Measurements from ENCODE around the gene QPRT. TPM values are rescaled to one million over a fixed set of nuclear protein-coding genes. Genes with fewer than 3 reads are reported as not detected.
"Not testable (repeated sequence)": the region's sequence is repeated elsewhere in the genome, so short reads cannot be mapped to it uniquely, and the experiment has no call there.

The QPRT gene
- polyA plus RNA-seq, 2 donors: 0.28 to 0.56 TPM

DNA sequence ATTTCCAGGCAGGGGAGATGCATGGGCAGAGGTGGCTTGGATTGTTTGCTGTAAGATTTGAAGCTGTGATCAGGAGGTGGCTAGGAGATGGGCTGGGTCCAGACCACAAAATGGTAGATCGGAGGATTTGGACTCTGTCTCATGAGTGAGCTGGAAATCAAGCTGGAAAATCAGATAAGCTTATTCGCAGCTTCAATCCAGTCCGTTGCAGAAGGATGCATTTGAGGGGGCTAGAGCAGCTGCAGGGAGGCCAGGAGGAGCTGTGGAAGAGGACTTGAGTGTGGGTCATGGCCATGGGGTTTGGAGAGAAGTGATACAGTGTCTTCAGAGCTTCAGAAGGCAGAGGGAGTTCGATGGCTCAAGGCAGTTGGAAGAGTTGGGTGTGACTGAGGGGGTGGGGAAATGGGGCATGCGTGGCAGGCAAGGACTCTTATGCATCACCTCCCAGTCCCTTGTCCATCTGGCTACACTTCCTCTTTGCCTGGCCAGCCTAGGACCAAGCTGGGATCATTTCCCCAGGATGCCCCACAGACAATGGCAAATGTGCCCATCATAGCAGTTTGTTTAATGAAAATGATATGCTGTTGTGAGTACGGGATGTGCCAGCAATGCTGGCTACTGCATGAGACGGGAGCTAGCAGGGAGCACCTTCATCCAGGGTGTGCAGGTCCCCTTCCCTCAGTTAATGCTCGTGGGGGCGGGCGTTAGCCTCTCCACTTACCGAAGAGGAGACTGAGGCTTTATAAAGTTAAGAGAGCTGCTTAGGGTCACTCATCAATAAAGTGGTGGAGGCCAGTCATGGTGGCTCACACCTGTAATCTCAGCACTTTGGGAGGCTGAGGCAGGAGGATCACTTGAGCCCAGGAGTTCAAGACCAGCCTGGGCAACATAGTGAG, 20.6 kb downstream of the QPRT start:
- Histone ChIP-seq H3K9me3 (ENCODE audit: control insufficient read depth in 2 of 2, insufficient read depth in 1 of 2, low read depth in 1 of 2, low read length in 1 of 2) (no peaks in the 10 kb centered on the region), H3K27me3 (ENCODE audit: control insufficient read depth in 1 of 2, insufficient read depth in 2 of 2, low read length in 2 of 2) (no peaks in the 10 kb centered on the region), H3K27ac (ENCODE audit: low read depth in 2 of 2, low read length in 1 of 2) (no peak overlapping the region), H3K4me1 (ENCODE audit: control insufficient read depth in 2 of 2, insufficient read depth in 2 of 2, low read length in 1 of 2) (no peaks in the 10 kb centered on the region), H3K4me3 (ENCODE audit: low read depth in 1 of 2, low read length in 2 of 2) (no peak overlapping the region), H3K36me3 (ENCODE audit: control insufficient read depth in 2 of 2, insufficient read depth in 2 of 2, low read length in 1 of 2) (no peaks in the 10 kb centered on the region)
- WGBS, 2 donors: 71% methylated on average over 11 of the region's 11 CpGs

DNA sequence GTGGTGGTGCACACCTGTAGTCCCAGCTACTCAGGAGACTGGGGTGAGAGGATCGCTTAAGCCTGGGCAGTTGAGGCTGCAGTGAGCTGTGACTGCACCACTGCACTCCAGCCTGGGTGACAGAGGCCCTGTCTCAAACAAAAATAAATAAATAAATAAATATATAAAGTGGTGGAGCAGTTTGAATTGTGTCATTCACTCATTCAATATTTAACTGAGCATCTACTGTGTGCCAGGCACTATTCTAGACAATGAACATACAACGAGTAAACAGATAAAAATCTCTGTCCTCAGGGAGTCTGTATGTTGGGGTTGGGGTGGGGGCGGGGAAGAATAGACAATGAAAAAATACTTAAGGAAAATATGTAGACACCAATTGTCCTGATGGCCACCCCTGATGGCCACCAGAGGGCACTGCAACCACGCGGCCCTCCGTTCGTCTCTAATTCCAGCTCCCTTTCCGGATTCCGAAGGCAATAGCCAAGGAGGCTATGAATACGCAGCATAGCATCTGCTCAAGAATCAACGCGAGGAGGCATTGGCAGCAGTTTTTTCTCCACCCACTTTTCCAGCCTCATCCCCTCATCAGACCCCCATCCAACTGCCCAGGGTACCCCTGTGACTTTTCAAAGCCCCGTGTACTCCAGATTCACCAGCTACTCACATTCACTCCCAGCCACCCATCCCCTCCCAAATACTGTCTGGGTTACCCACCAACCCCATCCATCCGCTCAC, 21.4 kb downstream of the QPRT start:
- no peaks in the 10 kb centered on the region for H3K9me3 ChIP-seq (ENCODE audit: control insufficient read depth in 2 of 2, insufficient read depth in 1 of 2, low read depth in 1 of 2, low read length in 1 of 2)
- no peaks in the 10 kb centered on the region for H3K27me3 ChIP-seq (ENCODE audit: control insufficient read depth in 1 of 2, insufficient read depth in 2 of 2, low read length in 2 of 2)
- no peaks in the 10 kb centered on the region for H3K36me3 ChIP-seq (ENCODE audit: control insufficient read depth in 2 of 2, insufficient read depth in 2 of 2, low read length in 1 of 2)
- no peaks in the 10 kb centered on the region for H3K4me1 ChIP-seq (ENCODE audit: control insufficient read depth in 2 of 2, insufficient read depth in 2 of 2, low read length in 1 of 2)
- no peak overlapping the region for H3K4me3 ChIP-seq (ENCODE audit: low read depth in 1 of 2, low read length in 2 of 2)
- H3K27ac ChIP-seq (ENCODE audit: low read depth in 2 of 2, low read length in 1 of 2): no peak overlapping the region
- 13 to 16% methylated on average over 14 of the region's 14 CpGs for WGBS, 2 donors

DNA sequence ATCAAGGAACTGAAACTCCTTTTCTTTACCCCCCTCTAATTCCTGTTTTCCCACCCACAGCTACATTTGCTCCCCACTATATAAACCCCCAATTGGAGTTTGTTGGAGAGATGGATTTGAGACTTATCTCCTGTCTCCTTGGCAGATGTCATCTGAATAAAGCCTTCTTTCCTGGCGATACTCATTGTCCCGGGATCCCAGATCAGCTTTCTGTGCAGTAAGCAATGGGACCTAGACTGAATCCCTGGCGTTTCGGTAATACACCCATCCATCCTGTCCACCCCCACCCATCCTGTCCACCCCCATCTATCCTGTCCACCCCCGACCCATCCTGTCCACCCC, 22.2 kb downstream of the QPRT start:
- H3K4me1 ChIP-seq (ENCODE audit: control insufficient read depth in 2 of 2, insufficient read depth in 2 of 2, low read length in 1 of 2): no peaks in the 10 kb centered on the region
- H3K36me3 ChIP-seq (ENCODE audit: control insufficient read depth in 2 of 2, insufficient read depth in 2 of 2, low read length in 1 of 2): no peaks in the 10 kb centered on the region
- no peak overlapping the region for H3K4me3 ChIP-seq (ENCODE audit: low read depth in 1 of 2, low read length in 2 of 2)
- H3K9me3 ChIP-seq (ENCODE audit: control insufficient read depth in 2 of 2, insufficient read depth in 1 of 2, low read depth in 1 of 2, low read length in 1 of 2): no peaks in the 10 kb centered on the region
- H3K27ac ChIP-seq (ENCODE audit: low read depth in 2 of 2, low read length in 1 of 2): no peak overlapping the region
- WGBS, 2 donors: 83 to 85% methylated on average over 5 of the region's 5 CpGs
- H3K27me3 ChIP-seq (ENCODE audit: control insufficient read depth in 1 of 2, insufficient read depth in 2 of 2, low read length in 2 of 2): no peaks in the 10 kb centered on the region

DNA sequence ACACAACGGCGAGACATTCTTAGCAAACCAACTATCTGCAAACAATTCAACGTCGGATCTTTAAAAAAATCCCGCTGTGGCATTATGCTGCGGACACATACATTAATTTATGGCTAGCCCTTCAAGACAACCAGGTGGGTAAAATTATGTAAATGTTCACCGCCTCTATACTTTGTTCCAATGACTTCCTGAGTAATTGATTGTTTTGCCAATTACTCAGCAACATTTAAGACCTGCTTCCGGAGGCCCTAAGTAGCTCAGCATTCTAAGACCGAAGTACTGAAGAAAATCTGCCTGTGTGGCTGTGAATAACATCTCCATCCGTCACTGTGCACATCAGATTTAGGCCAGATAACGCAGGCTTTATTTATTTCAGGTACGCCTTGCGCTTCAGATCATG, 23.3 kb downstream of the QPRT start:
- H3K4me1 ChIP-seq (ENCODE audit: control insufficient read depth in 2 of 2, insufficient read depth in 2 of 2, low read length in 1 of 2): no peaks in the 10 kb centered on the region
- no peaks in the 10 kb centered on the region for H3K36me3 ChIP-seq (ENCODE audit: control insufficient read depth in 2 of 2, insufficient read depth in 2 of 2, low read length in 1 of 2)
- no peak overlapping the region for H3K4me3 ChIP-seq (ENCODE audit: low read depth in 1 of 2, low read length in 2 of 2)
- WGBS, 2 donors: 64 to 71% methylated on average over 13 of the region's 13 CpGs
- H3K9me3 ChIP-seq (ENCODE audit: control insufficient read depth in 2 of 2, insufficient read depth in 1 of 2, low read depth in 1 of 2, low read length in 1 of 2): no peaks in the 10 kb centered on the region
- H3K27me3 ChIP-seq (ENCODE audit: control insufficient read depth in 1 of 2, insufficient read depth in 2 of 2, low read length in 2 of 2): no peaks in the 10 kb centered on the region
- H3K27ac ChIP-seq (ENCODE audit: low read depth in 2 of 2, low read length in 1 of 2): no peak overlapping the region

DNA sequence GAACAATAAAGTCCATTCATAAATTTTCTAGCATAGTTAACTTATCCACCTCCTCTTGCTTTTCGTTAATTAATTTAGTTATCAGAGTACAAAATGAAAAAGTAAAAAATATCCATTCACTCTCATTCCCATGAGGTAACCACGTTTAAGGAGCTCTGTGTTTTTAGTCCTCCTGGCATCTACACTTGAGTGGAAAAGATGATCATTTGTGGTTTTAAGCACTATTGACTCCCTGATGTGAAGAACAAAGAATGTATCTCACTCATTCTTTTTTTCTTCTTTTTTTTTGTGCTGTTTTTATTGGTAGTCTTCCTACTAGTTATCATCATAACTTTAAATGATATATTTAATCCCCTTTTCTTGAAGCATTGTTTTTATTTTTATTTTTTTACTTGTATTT, 26.1 kb downstream of the QPRT start:
- H3K36me3 ChIP-seq (ENCODE audit: control insufficient read depth in 2 of 2, insufficient read depth in 2 of 2, low read length in 1 of 2): no peaks in the 10 kb centered on the region
- H3K27ac ChIP-seq (ENCODE audit: low read depth in 2 of 2, low read length in 1 of 2): no peak overlapping the region
- no peak overlapping the region for H3K4me3 ChIP-seq (ENCODE audit: low read depth in 1 of 2, low read length in 2 of 2)
- H3K9me3 ChIP-seq (ENCODE audit: control insufficient read depth in 2 of 2, insufficient read depth in 1 of 2, low read depth in 1 of 2, low read length in 1 of 2): no peaks in the 10 kb centered on the region
- no peaks in the 10 kb centered on the region for H3K4me1 ChIP-seq (ENCODE audit: control insufficient read depth in 2 of 2, insufficient read depth in 2 of 2, low read length in 1 of 2)
- 61 to 69% methylated on average over 2 of the region's 2 CpGs for WGBS, 2 donors
- H3K27me3 ChIP-seq (ENCODE audit: control insufficient read depth in 1 of 2, insufficient read depth in 2 of 2, low read length in 2 of 2): no peaks in the 10 kb centered on the region

DNA sequence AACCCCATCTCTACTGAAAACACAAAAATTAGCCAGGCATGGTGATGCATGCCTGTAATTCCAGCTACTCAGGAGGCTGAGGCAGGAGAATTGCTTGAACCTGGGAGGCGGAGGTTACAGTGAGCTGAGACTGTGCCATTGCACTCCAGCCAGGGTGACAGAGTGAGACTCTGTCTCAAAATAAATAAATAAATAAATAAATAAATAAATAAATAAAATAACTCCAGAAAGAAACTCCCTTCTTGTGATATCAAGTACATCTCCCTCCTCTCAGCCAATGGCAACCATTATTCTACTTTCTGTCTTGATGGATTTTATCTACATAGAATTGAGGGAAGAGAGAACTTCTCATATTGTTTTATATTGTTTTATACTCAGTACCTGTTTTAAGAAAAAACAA, 28.2 kb downstream of the QPRT start:
- 91 to 100% methylated on average over 1 of the region's 1 CpG for WGBS, 2 donors
- H3K4me3 ChIP-seq (ENCODE audit: low read depth in 1 of 2, low read length in 2 of 2); H3K36me3 ChIP-seq (ENCODE audit: control insufficient read depth in 2 of 2, insufficient read depth in 2 of 2, low read length in 1 of 2); H3K4me1 ChIP-seq (ENCODE audit: control insufficient read depth in 2 of 2, insufficient read depth in 2 of 2, low read length in 1 of 2); H3K27ac ChIP-seq (ENCODE audit: low read depth in 2 of 2, low read length in 1 of 2); H3K27me3 ChIP-seq (ENCODE audit: control insufficient read depth in 1 of 2, insufficient read depth in 2 of 2, low read length in 2 of 2); H3K9me3 ChIP-seq (ENCODE audit: control insufficient read depth in 2 of 2, insufficient read depth in 1 of 2, low read depth in 1 of 2, low read length in 1 of 2): not testable (repeated sequence)

DNA sequence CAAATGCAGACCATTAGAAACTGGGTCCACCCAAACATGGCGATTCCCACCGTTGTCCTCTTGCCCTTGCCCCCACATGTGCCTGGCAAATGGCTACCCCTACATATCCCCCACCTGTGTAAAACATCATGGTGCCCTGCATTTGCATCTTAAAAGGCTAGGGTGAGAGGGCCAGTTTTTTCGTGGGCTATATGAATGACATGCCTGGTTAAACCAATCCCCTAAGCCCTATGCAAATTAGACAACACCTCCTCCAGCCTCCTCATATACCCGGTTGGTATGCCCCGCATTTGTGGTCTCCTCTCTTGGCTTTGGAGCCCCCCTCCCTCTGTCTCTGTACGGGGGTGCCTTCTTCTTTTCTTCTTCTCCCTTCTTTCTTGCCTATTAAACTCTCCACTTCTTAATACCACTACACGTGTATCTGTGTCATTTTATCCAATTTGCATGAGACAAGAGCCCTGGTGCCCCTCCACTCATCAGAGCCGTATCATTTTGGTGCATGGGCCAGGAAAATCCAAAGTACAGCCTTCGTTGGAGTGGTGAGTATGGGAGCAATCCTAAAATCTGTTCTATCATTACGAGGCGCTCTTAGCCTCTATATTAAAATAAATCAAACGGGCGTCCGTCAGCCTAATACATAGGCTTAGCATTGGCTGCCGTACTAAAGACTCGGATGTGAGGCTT, 30.1 kb downstream of the QPRT start:
- no peaks in the 10 kb centered on the region for H3K4me1 ChIP-seq (ENCODE audit: control insufficient read depth in 2 of 2, insufficient read depth in 2 of 2, low read length in 1 of 2)
- no peaks in the 10 kb centered on the region for H3K36me3 ChIP-seq (ENCODE audit: control insufficient read depth in 2 of 2, insufficient read depth in 2 of 2, low read length in 1 of 2)
- 69 to 74% methylated on average over 16 of the region's 16 CpGs for WGBS, 2 donors
- no peaks in the 10 kb centered on the region for H3K27me3 ChIP-seq (ENCODE audit: control insufficient read depth in 1 of 2, insufficient read depth in 2 of 2, low read length in 2 of 2)
- no peak overlapping the region for H3K4me3 ChIP-seq (ENCODE audit: low read depth in 1 of 2, low read length in 2 of 2)
- H3K27ac ChIP-seq (ENCODE audit: low read depth in 2 of 2, low read length in 1 of 2): no peak overlapping the region
- no peaks in the 10 kb centered on the region for H3K9me3 ChIP-seq (ENCODE audit: control insufficient read depth in 2 of 2, insufficient read depth in 1 of 2, low read depth in 1 of 2, low read length in 1 of 2)

DNA sequence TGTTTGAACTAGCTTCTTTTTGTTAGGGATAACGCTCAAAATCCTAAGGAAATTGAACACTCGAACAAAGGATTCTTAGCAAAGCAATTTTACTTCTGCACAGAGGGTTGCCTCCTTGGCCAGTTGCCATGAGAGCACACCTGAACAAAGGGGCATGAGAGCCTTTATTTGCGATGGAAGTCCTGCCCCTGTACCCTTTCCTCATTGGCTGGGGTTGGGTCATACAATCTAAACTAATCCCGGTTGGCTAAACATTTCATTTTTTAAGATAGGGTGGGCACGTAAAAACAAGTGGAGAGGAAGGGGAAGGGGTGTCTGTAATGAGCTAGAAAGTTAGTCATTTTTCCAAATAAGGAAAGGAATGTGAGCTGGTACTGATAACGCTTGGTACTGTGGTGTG, 30.7 kb downstream of the QPRT start:
- not testable (repeated sequence) for H3K27ac ChIP-seq (ENCODE audit: low read depth in 2 of 2, low read length in 1 of 2); H3K27me3 ChIP-seq (ENCODE audit: control insufficient read depth in 1 of 2, insufficient read depth in 2 of 2, low read length in 2 of 2); H3K4me1 ChIP-seq (ENCODE audit: control insufficient read depth in 2 of 2, insufficient read depth in 2 of 2, low read length in 1 of 2); H3K36me3 ChIP-seq (ENCODE audit: control insufficient read depth in 2 of 2, insufficient read depth in 2 of 2, low read length in 1 of 2); H3K9me3 ChIP-seq (ENCODE audit: control insufficient read depth in 2 of 2, insufficient read depth in 1 of 2, low read depth in 1 of 2, low read length in 1 of 2); H3K4me3 ChIP-seq (ENCODE audit: low read depth in 1 of 2, low read length in 2 of 2)
- 63 to 69% methylated on average over 6 of the region's 6 CpGs for WGBS, 2 donors

DNA sequence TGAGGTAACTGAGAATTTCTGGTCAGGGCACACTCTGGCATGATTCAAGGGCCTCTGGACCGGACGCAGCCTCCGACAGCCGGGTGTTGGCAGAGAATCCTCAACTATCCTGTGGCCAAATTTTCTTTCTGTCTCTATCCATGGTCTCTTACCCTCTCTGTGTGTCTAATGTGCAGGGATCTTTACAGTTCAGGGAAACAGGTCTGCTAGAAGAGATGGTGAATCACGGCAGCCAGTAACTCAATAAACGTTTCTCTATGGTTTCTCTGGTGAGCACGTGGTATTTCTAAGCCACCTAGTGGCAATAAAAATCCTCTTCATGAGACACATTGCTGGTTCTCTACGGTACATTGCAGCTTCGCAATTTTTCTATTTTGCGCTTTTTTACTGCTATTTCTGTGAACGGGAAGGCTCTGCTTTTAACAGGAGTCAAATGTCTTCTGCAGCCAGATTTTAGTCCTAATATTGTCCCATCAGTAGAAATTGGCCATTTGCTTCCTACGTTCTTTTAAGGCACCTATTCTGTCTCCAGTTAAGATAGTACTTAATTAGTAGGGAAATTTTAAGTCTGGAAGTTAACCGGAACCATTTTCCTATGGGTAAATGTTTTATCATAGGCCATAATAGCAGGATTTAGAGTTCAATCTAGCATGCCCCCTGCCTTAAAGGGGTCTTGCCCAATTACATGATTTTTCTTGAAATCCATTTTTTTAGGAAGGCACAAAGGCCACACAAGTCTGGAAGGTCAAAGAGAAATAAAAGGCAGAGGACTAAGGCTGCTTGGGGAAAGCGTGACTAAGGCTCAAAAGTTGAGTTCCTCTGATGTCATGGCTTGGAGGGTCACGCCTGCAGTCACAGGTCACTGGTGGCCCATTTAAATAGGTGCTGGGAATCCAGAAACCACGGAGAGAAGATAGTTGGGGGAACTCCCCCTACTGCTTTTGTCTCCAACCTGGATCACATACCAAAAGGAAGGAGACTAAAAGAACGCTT, 31.5 kb downstream of the QPRT start:
- Histone ChIP-seq H3K4me1 (ENCODE audit: control insufficient read depth in 2 of 2, insufficient read depth in 2 of 2, low read length in 1 of 2) (no peaks in the 10 kb centered on the region), H3K27me3 (ENCODE audit: control insufficient read depth in 1 of 2, insufficient read depth in 2 of 2, low read length in 2 of 2) (no peaks in the 10 kb centered on the region), H3K36me3 (ENCODE audit: control insufficient read depth in 2 of 2, insufficient read depth in 2 of 2, low read length in 1 of 2) (no peaks in the 10 kb centered on the region), H3K4me3 (ENCODE audit: low read depth in 1 of 2, low read length in 2 of 2) (no peak overlapping the region), H3K27ac (ENCODE audit: low read depth in 2 of 2, low read length in 1 of 2) (no peak overlapping the region), H3K9me3 (ENCODE audit: control insufficient read depth in 2 of 2, insufficient read depth in 1 of 2, low read depth in 1 of 2, low read length in 1 of 2) (no peaks in the 10 kb centered on the region)
- 47 to 48% methylated on average over 17 of the region's 17 CpGs for WGBS, 2 donors

Data from esophagus (tissue), 2 donors.